Subcutaneous adipose tissue (tissue), 4 donors: ENCODE results near the gene EXOSC5. TPM values are rescaled to one million over a fixed set of nuclear protein-coding genes. Genes with fewer than 3 reads are reported as not detected.

Experiments used
- CTCF ChIP-seq: fragments of 450-650 bp; IDR thresholded peaks from one replicate; pipeline ENCODE4 v1.5.1; 2016; ENCODE audit warnings: low read depth, mild to moderate bottlenecking, control low read depth, antibody characterized with exemption, moderate library complexity
- total RNA-seq, 4 donors: library from RNA; depleted of rRNA; stranded (reverse); fragments of >200 nt; gene quantifications; one replicate each; pipeline ENCODE4 v1.1.0, GENCODE V29; 2016

EXOSC5 gene
- total RNA-seq, 4 donors from 2014 or later: 10.9 to 20.5 (median 17.1) TPM

GRCh38 chr19:41367848-41368301 is 29.3 kb downstream of the EXOSC5 start:
- no peak for TF ChIP-seq CTCF

GRCh38 chr19:41366089-41366488 is 31.1 kb downstream of the EXOSC5 start:
- no peak for TF ChIP-seq CTCF

GRCh38 chr19:41364524-41365391 is 32.4 kb downstream of the EXOSC5 start:
- no peak for TF ChIP-seq CTCF

- TF ChIP-seq CTCF: no peak
These were observed 33.2 kb downstream of the EXOSC5 start, which contains the start of gene B9D2 for GRCh38 chr19:41363753-41364523. TSS of gene B9D2 (minus strand) at chr19:41364149. CDS start at chr19:41363519, 630 bp downstream.

GRCh38 chr19:41363371-41363752 is 33.8 kb downstream of the EXOSC5 start:
- no peak for TF ChIP-seq CTCF

GRCh38 chr19:41362143-41362847 is 34.9 kb downstream of the EXOSC5 start:
- TF ChIP-seq CTCF: no peak
